Left hindlimb (tissue), 1 donor: ENCODE data around the gene ZNF678.
"Not testable (repeated sequence)": the region's sequence is repeated elsewhere in the genome, so short reads cannot be mapped to it uniquely, and the experiment has no call there.

Experiments used
- DNase-seq: peaks from one replicate; pipeline ENCODE4 v3.0.0-alpha.2; 2018

The ZNF678 gene

DNA sequence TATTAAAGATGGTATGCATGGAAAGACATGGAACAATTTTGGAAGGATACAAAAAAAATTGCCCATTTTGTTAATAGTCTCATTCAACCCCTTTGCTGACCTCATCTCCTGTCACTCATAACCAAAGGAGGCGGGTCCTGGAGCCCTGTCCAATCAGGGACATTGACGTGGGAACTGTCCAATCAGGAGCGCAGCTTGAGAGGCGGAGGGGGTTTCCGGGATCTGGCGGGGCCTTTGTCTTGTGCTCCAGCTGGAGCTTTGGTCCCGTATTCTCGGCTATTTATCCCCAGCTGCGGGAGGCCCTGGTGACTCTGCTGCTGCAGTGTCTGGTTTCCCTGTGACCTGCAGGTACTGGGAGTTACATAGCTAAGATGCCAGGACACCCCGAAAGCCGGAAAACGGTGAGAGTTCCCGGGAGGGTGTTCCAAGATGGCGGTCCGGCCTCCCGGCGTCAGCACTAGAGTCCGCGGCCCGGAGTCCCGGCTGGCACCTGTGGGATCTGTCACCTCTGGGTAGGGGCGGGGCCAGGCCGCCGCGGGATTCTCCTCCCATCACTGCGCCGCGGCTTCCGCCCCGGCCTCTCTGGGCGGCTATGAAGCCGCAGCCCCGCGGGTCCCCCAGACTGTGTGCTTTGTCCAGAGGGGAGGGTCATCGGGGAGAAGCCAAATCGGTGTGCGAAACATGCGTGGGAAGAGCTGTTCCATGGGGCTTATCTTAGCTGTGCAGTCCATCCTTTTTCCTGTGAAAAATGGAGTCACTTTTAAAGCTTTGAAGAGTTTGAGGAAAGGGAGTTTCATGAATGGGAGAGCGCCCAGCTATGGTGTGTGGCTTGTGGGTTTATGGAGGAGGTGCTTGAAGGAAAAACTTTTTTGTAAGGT, at the start of gene ZNF678:
ZNF678 (plus strand) TSS at position 233 of the 878 bp plus-strand sequence. CDS start 87,436 bp downstream, outside the sequence.
- peak; percentile 94 for DNase-seq

DNA sequence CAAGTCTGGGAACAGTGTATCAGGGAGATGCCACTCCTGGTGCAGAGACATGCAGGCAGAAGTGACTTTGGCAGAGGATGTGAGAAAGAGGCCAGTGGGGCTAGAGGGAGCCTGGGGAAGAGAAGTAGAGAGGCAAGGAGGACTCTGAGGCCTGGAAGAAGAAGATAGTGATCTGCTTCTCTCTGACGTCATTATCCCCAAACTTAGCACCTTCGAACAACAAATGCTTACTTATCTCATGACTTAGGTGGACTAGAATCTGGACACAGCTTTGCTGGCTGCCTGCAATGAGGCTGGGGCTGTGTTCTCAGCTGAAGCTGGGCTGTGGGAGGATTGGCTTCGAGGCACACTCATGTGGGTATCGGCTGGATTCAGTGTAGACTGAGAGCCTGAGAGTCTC, 44.5 kb upstream of the ZNF678 start:
- DNase-seq = no peak

DNA sequence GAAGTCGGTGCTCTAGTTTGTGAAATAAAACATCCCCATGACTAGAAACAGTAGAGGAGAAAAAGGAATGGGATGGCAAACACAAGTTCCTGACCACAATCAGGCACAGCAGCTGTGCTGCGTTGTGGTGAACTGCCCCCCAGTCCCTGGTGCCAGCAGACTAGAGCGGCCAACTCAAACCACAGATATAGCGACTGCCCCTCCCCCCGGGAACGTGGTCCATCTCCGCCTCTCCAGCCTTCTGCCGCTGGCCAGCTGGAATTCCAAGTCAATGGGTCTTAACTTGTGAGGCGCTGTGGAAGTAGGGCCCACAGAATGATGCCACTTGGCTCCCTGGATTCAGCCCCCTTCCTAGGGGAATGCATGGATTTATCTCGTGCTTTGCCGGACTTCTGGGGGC, 41.6 kb upstream of the ZNF678 start:
- DNase-seq = no peak

DNA sequence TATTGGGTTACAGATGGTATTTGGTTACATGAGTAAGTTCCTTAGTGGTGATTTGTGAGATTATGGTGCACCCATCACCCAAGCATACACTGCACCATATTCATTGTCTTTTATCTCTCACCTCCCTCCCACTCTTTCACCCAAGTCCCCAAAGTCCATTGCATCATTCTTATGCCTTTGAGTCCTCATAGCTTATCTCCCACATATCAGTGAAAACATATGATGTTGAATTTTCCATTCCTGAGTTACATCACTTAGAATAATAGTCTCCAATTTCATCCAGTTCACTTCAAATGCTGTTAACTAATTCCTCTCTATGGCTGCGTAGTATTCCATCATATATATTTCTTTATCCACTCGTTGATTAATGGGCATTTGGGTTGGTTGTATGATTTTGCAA, 36.8 kb upstream of the ZNF678 start:
- no peak for DNase-seq

DNA sequence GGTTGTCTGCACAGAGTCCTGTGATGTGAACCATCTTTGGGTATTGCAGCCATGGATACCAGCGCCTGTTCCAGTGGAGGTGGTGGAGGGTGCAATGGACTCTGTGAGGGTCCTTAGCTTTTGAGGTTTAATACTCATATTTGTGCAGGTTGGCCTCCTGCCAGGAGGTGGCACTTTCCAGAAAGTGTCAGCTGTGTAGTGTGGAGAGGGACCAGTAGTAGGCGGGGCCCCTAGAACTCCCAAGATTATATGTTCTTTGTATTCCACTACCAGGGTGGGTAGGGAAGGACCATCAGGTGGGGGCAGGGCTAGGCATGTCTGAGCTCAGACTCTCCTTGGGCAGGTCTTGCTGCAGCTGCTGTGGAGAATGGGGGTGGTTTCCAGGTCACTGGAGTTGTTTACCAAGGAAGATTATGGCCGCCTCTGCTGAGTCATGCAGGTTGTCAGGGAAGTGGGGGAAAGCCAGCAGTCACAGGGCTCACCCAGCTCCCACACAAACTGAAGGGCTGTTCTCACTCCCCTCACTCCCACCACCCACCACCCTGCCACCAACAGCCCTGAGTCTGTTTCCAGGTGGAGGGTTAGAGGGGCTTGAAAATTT, 31.2 kb upstream of the ZNF678 start:
- DNase-seq = no peak

DNA sequence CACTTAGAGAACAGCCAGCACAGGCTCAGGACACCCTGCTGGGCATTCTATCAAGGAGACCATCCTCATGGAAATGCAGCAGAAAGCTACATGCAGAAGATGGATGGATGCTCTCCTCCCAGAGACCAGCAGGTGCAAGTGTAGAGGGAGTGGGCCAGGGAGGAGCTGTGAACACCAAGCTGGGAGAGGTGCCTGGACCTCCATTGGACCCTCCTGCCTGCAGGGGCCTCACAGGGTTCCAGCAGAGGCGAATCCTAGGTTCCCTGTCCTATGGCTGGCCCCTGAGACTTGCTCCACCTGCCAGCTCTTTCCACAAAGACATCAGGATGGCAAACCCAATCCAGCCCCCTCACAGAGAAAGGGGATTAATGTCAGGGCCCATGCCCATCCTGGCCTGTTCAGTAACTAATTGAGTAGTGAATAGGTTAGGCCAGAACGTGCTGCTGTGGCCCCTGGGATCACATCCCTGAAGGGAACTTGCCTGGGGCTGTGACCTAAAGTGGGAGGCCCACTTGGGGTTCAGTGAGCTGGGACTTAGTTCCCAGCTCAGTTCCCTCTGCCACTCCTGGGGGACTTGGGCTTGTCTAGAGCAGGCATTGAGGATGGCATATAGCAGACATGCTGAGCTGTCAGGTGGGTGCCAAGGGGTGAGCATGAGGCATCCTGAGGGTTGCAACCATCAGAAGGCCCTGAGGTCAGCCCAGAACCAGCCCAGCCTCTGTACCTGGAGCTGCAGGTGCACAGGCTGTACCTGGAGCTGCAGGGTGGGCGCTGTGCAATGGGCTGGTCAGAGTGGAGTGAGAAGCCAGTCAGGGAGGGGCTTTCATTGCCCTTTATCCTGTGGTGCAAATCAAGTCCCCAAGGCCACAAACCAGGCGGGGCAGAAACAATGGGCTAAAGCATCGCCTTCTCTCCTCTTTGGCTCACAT, 22.9 kb upstream of the ZNF678 start:
- no peak for DNase-seq

DNA sequence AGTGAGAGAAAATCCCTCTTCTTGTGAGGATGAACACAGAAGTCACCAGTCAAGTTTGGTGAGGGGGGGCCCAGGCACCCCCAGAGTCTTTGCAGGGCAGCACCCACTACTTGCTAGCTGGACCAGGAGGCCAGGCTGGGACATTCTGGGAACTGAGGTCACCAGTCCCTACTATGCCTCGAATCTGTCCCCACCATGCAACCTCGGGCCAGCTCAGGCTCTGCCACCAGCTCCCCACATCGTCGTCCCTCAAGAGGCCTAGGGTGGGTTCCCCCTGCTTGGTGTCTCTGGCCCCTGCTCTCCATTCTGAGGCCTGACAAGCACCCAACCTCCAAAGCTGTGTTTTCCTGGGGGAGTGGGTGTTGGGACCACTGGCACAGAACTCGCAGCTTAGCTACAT, 22.2 kb upstream of the ZNF678 start:
- DNase-seq = no peak

DNA sequence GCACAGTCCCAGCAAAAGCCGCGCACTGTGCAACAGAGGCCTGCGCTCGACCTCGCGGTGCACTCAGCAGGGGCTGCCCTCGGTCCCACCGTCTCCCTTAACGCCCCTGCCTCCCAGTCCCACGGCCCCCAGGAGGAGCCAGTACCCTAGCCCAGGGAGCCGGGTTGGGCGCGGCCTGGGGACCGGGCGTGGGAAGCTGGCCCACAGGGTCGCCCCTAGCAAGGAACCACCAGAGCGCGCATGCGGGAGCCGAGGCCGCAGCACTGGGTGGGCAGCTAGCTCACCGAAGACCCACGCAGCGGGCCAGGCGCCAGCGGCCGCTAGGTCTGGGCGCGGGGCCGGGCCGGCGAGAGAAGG, 21.6 kb upstream of the ZNF678 start:
- no peak for DNase-seq

DNA sequence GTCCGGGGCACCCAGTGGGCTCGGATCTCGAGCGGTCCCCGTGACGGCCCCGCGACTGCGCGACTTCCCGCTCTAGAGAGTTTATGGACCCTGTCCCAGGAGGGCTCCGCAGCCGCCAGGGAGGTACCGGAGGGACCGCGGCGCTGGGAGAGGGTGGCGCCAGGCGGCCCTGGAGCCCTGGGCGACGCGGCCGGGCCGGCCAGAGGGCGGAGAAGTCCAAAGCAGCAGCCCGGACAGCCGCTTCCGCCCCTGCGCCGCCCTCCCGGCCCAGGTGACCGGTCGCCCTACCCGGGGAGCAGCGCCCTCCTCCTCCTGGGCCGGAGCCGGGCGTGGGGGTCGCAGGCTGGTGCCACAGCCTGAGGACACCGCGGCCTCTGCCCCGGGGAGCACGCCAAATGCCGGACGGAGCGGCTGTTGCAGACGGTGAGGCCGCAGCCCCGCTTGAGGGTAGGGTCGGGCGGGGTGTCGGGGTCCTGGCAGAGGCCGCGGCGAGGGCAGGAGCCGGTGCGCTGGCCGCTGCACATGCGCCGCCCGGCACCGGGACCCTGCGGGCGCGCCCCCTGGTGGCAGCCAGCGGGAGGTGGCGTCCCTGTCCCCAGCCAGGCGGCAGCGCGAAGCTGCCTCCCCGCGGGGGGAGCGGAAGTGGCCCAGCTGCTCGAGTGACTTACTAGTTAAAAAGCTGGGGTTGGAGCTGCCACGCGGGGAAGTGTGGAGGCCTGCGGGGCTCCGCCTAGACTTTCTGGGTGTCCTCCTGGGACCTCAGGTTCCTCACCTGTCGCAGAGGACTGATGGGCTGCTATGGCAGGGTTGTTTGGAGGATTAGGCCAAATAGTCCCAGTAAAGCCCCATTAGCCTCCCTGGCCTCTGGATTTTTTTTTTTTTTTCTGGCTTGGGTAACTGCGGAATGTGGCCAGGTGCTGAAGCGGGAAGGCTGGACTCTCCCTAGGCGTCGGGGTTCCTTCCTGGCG, 20.9 kb upstream of the ZNF678 start:
- DNase-seq = peak; percentile 85

DNA sequence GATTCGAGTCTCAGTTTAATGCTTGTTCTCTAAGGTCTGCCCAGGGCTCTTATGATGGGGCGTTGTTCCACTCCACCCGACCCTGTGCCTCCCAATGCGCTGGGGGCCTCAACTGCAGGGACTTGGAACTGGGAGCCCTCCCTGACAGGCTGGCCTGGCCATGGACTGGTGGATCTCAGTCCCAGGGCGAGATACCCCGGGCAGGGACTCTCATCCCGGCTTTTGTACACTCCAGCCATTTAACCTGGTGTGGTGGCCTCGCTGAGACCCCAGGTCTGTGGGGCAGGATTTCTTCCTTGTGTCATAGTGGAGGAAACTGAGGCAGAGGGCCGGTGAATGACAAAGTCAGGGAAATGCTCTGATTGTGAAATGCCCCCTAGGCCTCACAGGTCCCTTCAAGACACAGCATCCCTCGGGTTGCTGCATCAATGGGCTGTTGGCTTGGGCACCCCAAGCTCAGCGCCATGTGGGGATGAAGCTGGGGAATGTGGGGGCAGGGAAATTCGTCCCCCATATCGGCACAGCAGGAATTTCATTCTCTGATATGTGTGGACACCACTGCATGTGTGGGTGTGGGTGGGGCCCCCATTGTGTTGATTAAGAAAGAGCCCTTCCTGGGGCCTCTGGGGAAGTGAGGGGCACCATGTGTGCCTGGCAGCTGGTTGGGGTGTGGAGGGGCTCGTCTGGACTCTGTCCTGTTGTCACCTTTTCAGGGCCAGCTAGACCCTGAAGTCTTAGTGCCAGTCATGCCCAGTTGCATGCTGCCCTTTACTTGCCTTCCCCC, 19.9 kb upstream of the ZNF678 start:
- DNase-seq = no peak

DNA sequence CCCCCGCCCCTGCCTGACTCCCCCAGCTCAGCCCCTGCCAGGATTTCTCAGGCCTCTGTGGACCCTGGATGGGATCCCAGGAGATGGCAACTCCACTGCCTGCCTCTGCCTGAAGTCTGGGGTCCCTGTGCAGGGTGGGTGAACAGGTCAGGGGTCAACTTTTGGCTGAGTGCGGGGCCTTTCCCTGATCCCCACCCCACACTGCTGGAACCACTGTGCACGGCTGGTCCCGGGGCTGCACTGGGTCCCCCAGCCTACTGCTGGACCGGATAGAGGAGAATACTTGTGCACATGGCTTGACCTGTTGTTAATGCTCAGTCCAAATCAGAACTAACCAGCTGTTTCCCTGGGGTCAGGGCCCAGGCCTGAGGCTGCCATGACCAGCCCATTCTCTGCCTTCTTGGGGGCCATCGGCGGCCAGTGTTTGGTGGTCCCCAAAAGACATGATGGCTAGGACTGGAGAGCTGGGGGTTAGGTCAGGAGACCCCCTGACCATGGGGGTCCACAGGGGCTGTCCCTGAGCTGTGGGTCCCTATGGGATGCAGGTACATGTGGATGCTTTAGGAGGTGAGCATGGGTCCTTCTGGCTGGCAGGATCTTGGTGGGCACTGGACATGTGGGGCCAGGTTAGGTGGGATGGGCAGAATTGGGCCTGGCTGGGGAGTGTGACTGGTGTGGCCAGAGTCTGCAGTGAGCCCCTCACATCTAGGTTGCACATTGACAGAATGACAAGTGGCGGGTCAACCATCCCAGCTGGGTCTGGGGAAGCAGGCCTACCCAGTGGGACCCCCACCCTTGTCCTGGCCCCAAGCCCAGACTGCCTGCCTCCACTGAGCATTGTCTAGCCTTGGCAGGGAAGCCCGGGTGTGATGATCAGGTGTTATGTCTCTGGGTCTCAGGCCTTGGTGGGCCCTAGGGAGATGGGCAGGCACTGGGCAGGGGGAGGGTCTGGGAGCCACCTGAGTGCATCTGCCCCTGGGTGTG, 19.0 kb upstream of the ZNF678 start:
- no peak for DNase-seq

DNA sequence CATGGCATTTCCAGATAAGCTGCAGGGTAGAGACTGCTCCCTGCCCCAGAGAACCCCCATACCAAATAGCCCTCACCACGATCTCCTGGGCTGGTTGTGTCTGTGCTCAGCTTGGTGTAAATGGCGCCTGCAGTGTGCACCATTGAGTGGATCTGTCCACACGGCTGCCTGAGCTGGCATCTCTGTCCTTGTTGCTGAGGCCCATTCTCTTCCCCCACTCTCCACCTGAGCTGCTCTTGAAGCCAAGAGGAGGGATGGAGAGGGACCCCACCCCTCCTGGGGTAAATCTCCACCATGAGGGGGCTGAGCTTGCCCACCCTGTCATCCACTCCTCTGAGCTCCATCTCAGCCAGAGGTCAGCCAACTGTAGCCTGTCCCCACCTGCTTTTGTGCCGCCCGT, 18.0 kb upstream of the ZNF678 start:
- no peak for DNase-seq

DNA sequence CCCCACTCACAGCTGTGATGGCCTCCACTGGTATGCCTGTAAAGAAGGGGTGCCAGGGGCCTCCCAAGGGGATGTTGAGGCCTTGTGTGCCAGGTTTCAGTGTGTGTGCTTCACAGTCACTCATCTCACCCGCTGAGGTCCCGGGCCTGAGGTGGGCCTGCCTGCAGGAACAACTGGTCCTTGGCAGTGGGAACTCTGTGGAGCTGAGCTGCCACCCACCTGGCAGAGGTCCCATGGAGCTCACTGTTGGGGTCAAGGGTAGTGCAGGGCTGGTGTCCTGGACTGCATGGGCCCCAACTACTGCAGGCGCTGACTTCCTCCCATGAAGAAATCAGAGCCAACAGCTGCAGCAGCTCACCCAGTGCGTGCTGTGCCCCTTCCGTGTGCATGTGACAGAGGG, 17.3 kb upstream of the ZNF678 start:
- no peak for DNase-seq

DNA sequence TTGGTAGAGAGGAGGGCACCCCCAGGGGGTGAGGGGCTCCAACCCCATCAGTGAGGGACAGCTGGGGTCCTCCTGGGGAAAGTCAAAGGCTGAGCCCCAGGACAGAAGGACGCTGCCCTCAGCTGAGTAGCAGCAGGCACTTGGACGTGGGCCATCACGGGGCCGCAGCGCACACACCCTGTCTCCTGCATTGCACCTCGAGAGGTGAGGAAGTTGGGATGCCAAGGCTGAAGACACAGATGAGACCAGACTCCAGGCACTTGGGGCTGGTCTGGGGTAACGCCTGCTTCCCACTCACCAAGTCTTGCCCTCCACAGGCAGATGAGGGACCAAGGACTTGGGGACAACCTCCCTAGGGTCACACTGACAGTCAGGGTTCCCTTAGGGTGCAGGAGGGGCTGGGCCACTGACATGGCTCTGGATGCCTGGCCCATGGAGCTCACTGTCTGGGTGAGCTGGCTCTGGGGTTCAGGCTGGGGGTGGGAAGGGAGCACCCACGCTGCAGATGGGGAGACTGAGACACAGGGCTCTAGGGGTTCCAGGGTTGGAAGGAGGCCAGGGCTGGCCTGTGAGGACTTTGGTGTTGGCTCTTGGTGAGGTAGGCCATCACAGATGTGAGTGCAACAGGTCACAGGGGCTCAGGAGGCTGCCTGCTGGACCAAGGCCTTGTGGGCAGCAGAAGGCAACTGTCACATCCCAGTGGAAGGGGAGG, 16.6 kb upstream of the ZNF678 start:
- DNase-seq = no peak

DNA sequence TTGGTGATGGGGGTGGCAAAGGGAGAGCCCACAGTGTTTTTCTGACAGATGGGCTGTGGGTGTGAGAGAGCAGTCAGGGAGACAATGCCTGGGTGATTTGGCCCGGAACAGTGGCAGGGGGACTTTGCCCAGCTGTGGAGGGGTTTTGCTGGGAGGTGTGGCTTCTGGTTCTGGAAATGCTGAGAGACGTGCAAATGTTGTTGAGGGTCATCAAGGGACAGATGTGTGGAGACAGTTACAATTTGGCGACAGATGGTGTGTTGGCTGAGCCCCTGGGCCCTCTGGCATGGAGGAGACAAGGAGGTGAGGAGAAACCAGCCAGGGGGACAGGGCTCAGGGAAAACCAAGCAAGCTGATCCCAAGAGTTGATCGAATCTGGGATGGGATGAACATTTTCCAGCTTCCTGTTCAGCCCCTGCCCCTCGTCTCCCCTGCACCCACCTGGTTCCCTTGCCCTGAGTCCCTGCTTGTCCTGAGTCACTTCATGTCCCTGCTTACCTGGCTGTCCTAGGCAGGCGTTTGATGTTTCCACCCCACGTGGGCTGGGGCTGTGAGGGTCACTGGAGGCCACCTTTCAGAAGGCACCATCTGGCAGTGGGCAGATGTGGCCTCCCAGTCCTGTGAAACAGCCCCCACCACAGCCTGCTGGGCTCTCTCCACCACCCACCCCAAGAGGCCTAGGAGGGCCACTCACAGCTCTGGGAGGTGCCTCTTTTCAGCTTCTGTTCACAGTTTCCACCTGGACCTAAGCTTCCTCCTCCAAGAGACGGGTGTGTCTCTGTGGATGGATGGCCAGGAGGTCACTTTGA, 15.8 kb upstream of the ZNF678 start:
- DNase-seq = no peak

DNA sequence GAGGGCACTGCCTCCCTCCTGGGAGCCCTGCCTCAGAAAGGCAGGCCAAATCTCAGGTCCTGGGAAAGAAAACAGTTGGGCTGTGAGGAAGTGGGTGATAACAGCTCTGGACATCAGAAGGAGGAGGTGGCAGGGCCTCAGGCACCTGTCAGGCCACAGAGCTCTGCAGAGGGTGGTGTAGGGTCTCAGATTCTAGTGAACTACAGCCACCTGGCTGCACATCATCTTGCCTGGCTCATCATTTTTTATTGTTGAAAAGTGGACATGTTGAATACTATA, 15.3 kb upstream of the ZNF678 start:
- no peak for DNase-seq

DNA sequence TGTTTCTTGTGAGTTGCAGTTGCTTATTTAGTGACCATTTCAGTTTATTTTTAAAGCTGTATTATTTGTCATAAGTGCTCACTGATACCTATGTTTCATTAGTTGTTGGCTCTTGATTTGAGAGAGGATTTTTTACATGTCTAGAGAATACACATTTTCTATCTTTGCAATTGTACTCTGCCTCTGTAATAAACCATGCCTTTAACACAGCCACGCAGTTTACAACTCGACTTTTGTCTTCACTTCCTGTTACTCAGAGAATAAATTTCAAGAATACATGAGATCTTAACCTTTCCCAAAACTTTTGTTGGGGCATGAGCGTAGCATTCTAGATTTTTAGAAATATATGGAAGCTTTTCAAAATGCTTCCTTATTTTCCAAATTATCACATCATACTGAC, 14.9 kb upstream of the ZNF678 start:
- no peak for DNase-seq

DNA sequence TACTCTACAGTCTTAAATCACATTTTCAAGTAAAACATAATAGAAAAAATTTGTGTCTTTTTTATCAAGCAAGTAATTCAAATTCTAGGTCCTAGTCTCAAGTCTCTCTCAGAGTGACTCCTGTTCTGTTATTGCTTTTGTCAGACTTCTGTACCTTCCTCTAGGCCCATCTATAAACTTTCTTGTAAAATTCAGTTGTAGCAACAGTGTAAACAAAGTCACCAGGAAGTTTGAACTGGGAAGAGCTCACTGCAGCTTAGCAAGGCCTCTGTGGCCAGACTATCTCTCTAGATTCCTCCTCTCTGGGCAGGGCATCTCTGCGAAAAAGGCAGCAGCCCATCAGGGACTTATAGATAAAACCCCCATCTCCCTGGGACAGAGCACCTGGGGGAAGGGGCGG, 13.5 kb upstream of the ZNF678 start:
- DNase-seq = no peak

DNA sequence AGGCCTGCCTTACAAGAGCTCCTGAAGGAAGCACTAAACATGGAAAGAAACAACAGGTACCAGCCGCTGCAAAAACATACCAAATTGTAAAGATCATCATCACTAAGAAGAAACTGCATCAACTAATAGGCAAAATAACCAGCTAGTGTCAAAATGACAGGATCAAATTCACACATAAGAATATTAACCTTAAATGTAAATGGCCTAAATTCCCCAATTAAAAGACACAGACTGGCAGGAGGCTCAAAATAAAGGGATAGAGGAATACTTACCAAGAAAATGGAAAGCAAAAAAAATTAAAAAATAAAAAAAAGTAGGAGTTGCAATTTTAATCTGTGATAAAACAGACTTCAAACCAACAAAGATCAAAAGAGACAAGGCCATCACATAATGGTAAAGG, 11.5 kb upstream of the ZNF678 start:
- not testable (repeated sequence) for DNase-seq
